C4-2B (cell line): ENCODE measurements around the gene TUBGCP3.

Experiments used
- ZFX ChIP-seq: fragments of 450-650 bp; IDR thresholded peaks from 2 replicates; pipeline ENCODE4 v1.6.1; 2017
- TF ChIP-seq, protein P1 (sequence below): fragments of 450-650 bp; conservative IDR thresholded peaks from 2 replicates; pipeline ENCODE4 v1.5.1; 2017; ENCODE audit warnings: mild to moderate bottlenecking

DNA sequence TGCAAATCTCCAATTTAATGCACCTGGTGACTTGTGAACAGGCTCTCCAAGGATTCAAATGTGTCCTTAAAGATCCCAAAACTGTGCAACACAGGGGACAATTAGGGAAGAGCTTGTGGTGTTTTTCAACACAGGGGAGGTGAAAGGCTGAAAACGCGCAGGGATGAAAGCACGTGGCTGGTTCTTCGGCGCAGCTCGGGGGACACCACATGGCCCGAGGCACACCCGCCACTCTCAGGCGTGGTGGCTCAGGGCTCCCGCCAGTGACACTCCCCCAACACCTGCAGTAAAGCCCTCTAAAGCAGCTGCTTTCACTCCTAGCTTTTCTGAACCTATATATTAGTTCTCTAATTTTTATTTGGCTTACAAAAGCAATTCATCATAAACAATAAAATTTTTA lies 119.9 kb downstream of the TUBGCP3 start:
- TF ChIP-seq, protein P1, sequence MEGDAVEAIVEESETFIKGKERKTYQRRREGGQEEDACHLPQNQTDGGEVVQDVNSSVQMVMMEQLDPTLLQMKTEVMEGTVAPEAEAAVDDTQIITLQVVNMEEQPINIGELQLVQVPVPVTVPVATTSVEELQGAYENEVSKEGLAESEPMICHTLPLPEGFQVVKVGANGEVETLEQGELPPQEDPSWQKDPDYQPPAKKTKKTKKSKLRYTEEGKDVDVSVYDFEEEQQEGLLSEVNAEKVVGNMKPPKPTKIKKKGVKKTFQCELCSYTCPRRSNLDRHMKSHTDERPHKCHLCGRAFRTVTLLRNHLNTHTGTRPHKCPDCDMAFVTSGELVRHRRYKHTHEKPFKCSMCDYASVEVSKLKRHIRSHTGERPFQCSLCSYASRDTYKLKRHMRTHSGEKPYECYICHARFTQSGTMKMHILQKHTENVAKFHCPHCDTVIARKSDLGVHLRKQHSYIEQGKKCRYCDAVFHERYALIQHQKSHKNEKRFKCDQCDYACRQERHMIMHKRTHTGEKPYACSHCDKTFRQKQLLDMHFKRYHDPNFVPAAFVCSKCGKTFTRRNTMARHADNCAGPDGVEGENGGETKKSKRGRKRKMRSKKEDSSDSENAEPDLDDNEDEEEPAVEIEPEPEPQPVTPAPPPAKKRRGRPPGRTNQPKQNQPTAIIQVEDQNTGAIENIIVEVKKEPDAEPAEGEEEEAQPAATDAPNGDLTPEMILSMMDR: no peak
- no peak for TF ChIP-seq ZFX
